Thoracic aorta (tissue), 2 donors: ENCODE data around the gene JMJD7. TPM values are rescaled to one million over a fixed set of nuclear protein-coding genes. Genes with fewer than 3 reads are reported as not detected.

Experiments
- ATAC-seq: fragments of 150-250 bp; one replicate; pipeline ENCODE4 v1.8.0; 2017; ENCODE audit warnings: low read depth; ENCODE audit not compliant: insufficient number of reproducible peaks, low FRiP score
- DNase-seq: peaks from one replicate; pipeline ENCODE4 v3.0.0-alpha.2; 2020; ENCODE audit warnings: low spot score
- H3K27ac ChIP-seq, 2 donors: fragments of 200-600 bp; sonication (generic); 1 replicate in 1 of 2; 2 replicates in 1 of 2; pipeline ENCODE4 v1.5.1; 2016; ENCODE audit warnings: mild to moderate bottlenecking in 2 of 2, moderate library complexity in 2 of 2
- H3K27me3 ChIP-seq: fragments of 200-600 bp; sonication (generic); replicated peaks from 2 replicates; pipeline ENCODE4 v1.6.0; 2016; ENCODE audit warnings: mild to moderate bottlenecking; ENCODE audit not compliant: insufficient read depth
- H3K36me3 ChIP-seq: fragments of 200-600 bp; sonication (generic); one replicate; pipeline ENCODE4 v1.5.1; 2016
- H3K4me1 ChIP-seq, 2 donors: fragments of 200-600 bp; sonication (generic); 1 replicate in 1 of 2; 2 replicates in 1 of 2; pipeline versions ENCODE4 v1.5.1 to v1.6.0; 2016; ENCODE audit warnings: low read depth in 2 of 2, mild to moderate bottlenecking in 1 of 2; ENCODE audit not compliant: control insufficient read depth in 1 of 2
- H3K4me3 ChIP-seq: fragments of 200-600 bp; sonication (generic); 2 replicates; pipeline ENCODE4 v1.5.1; 2016; ENCODE audit warnings: mild to moderate bottlenecking
- H3K9me3 ChIP-seq: fragments of 200-600 bp; sonication (generic); 2 replicates; pipeline ENCODE4 v1.5.1; 2016
- CTCF ChIP-seq: fragments of 200-600 bp; sonication (generic); IDR thresholded peaks from one replicate; pipeline ENCODE4 v1.5.1; 2019; ENCODE audit warnings: antibody characterized with exemption
- total RNA-seq, 2 donors: library from RNA; depleted of rRNA; stranded (reverse); fragments of >200 nt; gene quantifications; one replicate each; pipeline versions ENCODE4 v1.1.0 to v1.2.3, GENCODE V29; 2016

The JMJD7 gene
- total RNA-seq, 2 donors from 2014 or later, result 1.1 to 11.3 TPM

- DNase-seq (no peak), ATAC-seq (no peak)
- peaks cover 3% of the 10 kb centered on the region for H3K36me3 ChIP-seq
- no peaks in the 10 kb centered on the region for H3K27me3 ChIP-seq
- no peaks in the 10 kb centered on the region for H3K4me1 ChIP-seq
- H3K4me3 ChIP-seq, result no peak overlapping the region
- no peak for TF ChIP-seq CTCF
- H3K27ac ChIP-seq, result no peak overlapping the region
- H3K9me3 ChIP-seq, result no peaks in the 10 kb centered on the region
These were observed 25.1 kb downstream of the JMJD7 start for GRCh38 chr15:41852736-41853590.

- Histone ChIP-seq H3K4me1 (no peaks in the 10 kb centered on the region), H3K27ac (no peak overlapping the region), H3K4me3 (no peak overlapping the region), H3K36me3 (no peaks in the 10 kb centered on the region), H3K9me3 (no peaks in the 10 kb centered on the region), H3K27me3 (no peaks in the 10 kb centered on the region)
- no peak for TF ChIP-seq CTCF
- DNase-seq, result no peak
- ATAC-seq, result no peak
These were observed 25.9 kb downstream of the JMJD7 start for GRCh38 chr15:41853831-41854230.

GRCh38 chr15:41854443-41854842 is 26.6 kb downstream of the JMJD7 start:
- H3K27ac ChIP-seq, result no peak overlapping the region
- H3K4me1 ChIP-seq, result no peaks in the 10 kb centered on the region
- H3K27me3 ChIP-seq, result no peaks in the 10 kb centered on the region
- TF ChIP-seq CTCF, result no peak
- no peak for ATAC-seq
- DNase-seq, result no peak
- H3K9me3 ChIP-seq, result no peaks in the 10 kb centered on the region
- no peaks in the 10 kb centered on the region for H3K36me3 ChIP-seq
- no peak overlapping the region for H3K4me3 ChIP-seq

- TF ChIP-seq CTCF, result no peak
- Histone ChIP-seq H3K36me3 (no peaks in the 10 kb centered on the region), H3K4me3 (no peak overlapping the region), H3K27ac (no peak overlapping the region), H3K4me1 (no peaks in the 10 kb centered on the region), H3K27me3 (no peaks in the 10 kb centered on the region), H3K9me3 (no peaks in the 10 kb centered on the region)
- DNase-seq (no peak), ATAC-seq (no peak)
These were observed 27.5 kb downstream of the JMJD7 start for GRCh38 chr15:41855261-41855961.

GRCh38 chr15:41856262-41856661 is 28.4 kb downstream of the JMJD7 start:
- no peaks in the 10 kb centered on the region for H3K27me3 ChIP-seq
- H3K27ac ChIP-seq, result no peak overlapping the region
- ATAC-seq, result no peak
- no peaks in the 10 kb centered on the region for H3K4me1 ChIP-seq
- no peak overlapping the region for H3K4me3 ChIP-seq
- no peaks in the 10 kb centered on the region for H3K9me3 ChIP-seq
- H3K36me3 ChIP-seq, result no peaks in the 10 kb centered on the region
- DNase-seq, result no peak
- TF ChIP-seq CTCF, result no peak
